Measurements from ENCODE around the gene MYRIP. TPM values are rescaled to one million over a fixed set of nuclear protein-coding genes. Genes with fewer than 3 reads are reported as not detected.

The MYRIP gene
- total and polyA plus RNA-seq, 2 experiments from 2014 or later, result 0.36 to 0.60 TPM

DNA sequence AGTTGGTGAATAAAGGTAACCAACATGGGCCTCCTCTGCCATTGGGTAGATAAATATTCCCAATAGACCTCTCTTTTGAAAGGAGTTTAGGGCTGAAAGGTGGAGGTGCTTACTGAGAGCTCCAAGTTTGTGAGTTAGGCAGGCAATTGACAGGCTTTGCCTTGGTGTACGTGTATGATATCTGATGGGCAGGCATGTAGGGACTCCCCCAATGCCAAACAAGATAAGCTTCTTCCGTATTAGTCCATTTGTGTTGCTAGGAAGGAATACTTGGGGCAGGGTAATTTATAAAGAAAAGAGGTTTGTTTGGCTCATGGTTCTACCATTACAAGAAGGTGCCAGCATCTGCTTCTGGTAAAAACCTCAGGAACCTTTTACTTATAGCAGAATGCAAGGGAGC, 339.4 kb downstream of the MYRIP start:
- no peaks in the 10 kb centered on the region for H3K27me3 ChIP-seq
- no peaks in the 10 kb centered on the region for H3K36me3 ChIP-seq
- H3K9me3 ChIP-seq (ENCODE audit: low read depth), result no peaks in the 10 kb centered on the region
- TF ChIP-seq, protein P1, sequence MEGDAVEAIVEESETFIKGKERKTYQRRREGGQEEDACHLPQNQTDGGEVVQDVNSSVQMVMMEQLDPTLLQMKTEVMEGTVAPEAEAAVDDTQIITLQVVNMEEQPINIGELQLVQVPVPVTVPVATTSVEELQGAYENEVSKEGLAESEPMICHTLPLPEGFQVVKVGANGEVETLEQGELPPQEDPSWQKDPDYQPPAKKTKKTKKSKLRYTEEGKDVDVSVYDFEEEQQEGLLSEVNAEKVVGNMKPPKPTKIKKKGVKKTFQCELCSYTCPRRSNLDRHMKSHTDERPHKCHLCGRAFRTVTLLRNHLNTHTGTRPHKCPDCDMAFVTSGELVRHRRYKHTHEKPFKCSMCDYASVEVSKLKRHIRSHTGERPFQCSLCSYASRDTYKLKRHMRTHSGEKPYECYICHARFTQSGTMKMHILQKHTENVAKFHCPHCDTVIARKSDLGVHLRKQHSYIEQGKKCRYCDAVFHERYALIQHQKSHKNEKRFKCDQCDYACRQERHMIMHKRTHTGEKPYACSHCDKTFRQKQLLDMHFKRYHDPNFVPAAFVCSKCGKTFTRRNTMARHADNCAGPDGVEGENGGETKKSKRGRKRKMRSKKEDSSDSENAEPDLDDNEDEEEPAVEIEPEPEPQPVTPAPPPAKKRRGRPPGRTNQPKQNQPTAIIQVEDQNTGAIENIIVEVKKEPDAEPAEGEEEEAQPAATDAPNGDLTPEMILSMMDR (IDR thresholded peaks at IDR 0.05; ENCODE audit: low read depth, low read length), result no peak
- no peak overlapping the region for H3K4me3 ChIP-seq
- H3K27ac ChIP-seq, result no peak overlapping the region
- H3K4me1 ChIP-seq (ENCODE audit: low read depth), result no peaks in the 10 kb centered on the region
- no peak for DNase-seq (ENCODE audit: low read depth in 1 of 2, low spot score in 1 of 2)

- no peaks in the 10 kb centered on the region for H3K27me3 ChIP-seq
- no peak overlapping the region for H3K27ac ChIP-seq
- H3K36me3 ChIP-seq, result no peaks in the 10 kb centered on the region
- TF ChIP-seq, protein P1 (IDR thresholded peaks at IDR 0.05; ENCODE audit: low read depth, low read length), result no peak
- no peak for DNase-seq (ENCODE audit: low read depth in 1 of 2, low spot score in 1 of 2)
- no peaks in the 10 kb centered on the region for H3K9me3 ChIP-seq (ENCODE audit: low read depth)
- no peaks in the 10 kb centered on the region for H3K4me1 ChIP-seq (ENCODE audit: low read depth)
- no peak overlapping the region for H3K4me3 ChIP-seq
Observed at GRCh38 chr3:40152482-40153133, 343.2 kb downstream of the MYRIP start.

DNA sequence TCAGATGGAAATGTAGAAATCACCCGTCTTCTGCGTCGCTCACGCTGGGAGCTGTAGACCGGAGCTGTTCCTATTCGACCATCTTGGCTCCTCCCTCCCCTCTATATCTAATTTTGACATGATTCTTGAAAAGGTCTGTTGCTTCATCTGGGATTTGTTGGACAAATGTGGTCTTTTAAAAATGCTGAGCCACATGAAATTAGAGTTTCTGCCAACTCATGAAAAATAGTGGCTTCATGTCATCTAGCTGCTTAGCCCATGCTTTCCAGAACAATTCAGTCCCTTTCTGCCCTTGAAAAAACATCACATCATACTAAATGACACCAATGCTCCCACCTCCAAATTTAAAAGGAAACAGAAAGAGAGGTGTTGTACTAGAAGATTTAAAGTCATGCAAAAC, 351.5 kb downstream of the MYRIP start:
- Histone ChIP-seq H3K36me3 (no peaks in the 10 kb centered on the region), H3K4me1 (ENCODE audit: low read depth) (no peaks in the 10 kb centered on the region), H3K27me3 (no peaks in the 10 kb centered on the region), H3K9me3 (ENCODE audit: low read depth) (no peaks in the 10 kb centered on the region), H3K4me3 (no peak overlapping the region), H3K27ac (no peak overlapping the region)
- TF ChIP-seq, protein P1 (IDR thresholded peaks at IDR 0.05; ENCODE audit: low read depth, low read length), result no peak
- no peak for DNase-seq (ENCODE audit: low read depth in 1 of 2, low spot score in 1 of 2)

DNA sequence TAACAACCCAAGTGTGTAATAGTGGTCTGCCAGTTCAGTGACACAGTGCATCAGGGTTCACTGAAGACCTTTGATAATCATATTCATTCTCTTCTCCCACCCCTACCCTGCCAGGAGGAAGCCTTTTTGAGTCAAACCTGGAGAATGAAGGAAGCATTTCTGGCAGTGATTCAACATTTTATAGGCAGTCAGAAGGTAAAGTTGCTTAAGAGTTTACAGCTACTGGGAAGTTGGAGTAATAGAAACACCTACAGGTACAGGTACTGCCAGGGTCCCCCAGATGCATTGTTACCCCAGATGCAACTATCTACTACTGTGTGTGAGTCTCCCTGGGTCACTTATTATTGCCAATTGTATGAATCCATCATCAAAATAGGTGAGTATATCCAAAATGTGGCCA, 353.2 kb downstream of the MYRIP start:
- H3K27ac ChIP-seq, result no peak overlapping the region
- TF ChIP-seq, protein P1 (IDR thresholded peaks at IDR 0.05; ENCODE audit: low read depth, low read length), result no peak
- no peaks in the 10 kb centered on the region for H3K9me3 ChIP-seq (ENCODE audit: low read depth)
- no peaks in the 10 kb centered on the region for H3K36me3 ChIP-seq
- no peaks in the 10 kb centered on the region for H3K27me3 ChIP-seq
- H3K4me3 ChIP-seq, result no peak overlapping the region
- H3K4me1 ChIP-seq (ENCODE audit: low read depth), result no peaks in the 10 kb centered on the region
- DNase-seq (ENCODE audit: low read depth in 1 of 2, low spot score in 1 of 2), result no peak

DNA sequence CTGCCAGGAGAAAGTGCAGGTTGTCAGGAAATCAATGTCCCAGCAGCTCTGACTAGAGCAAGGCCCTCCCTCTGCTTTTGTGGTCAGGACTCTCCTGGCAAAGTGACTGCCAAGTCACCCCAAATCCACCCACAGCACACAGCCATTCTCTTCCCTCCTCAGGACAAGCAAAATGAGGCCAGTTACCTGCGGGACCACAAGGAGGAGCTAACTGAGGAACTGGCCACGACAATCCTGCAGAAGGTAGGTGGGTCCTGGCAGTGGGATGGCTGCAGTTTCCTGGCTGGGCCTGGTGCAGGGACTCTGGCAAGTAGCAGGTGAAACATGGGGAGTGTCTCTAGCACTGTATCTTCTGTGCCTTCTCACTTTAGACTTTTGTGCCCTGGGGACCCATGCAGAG, 357.6 kb downstream of the MYRIP start:
- no peaks in the 10 kb centered on the region for H3K9me3 ChIP-seq (ENCODE audit: low read depth)
- no peaks in the 10 kb centered on the region for H3K4me1 ChIP-seq (ENCODE audit: low read depth)
- DNase-seq (ENCODE audit: low read depth in 1 of 2, low spot score in 1 of 2), result no peak
- no peaks in the 10 kb centered on the region for H3K36me3 ChIP-seq
- no peaks in the 10 kb centered on the region for H3K27me3 ChIP-seq
- H3K4me3 ChIP-seq, result no peak overlapping the region
- TF ChIP-seq, protein P1 (IDR thresholded peaks at IDR 0.05; ENCODE audit: low read depth, low read length), result no peak
- H3K27ac ChIP-seq, result no peak overlapping the region
